ENCODE results near the gene ZNF155. TPM values are rescaled to one million over a fixed set of nuclear protein-coding genes. Genes with fewer than 3 reads are reported as not detected.

ZNF155 gene
- total RNA-seq, 2 experiments from 2014 or later = 6.7 to 7.5 TPM

DNA sequence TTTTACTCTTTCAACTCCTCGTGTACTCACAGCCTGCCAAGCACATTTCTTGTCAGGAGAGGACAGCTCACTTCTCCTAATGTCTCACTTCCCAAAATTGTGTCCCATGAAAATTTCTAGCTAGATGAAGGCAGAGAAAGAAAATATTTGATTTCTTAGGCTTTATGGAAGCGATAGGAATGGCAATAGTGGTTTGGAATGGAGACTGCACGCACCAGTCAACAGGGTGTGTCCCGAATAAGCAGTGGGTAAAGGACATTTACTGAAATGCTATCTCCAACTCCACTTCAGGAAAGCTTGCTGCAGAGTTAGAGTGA is 40.9 kb downstream of the ZNF155 start:
- peak overlapping the region; percentile 96 for H3K4me3 Mint-ChIP-seq
- H3K36me3 Mint-ChIP-seq (ENCODE audit: low read depth) = peaks cover 46% of the 10 kb centered on the region
- ChIA-PET POLR2A (interaction anchor here (1.0 kb wide), 1 partner anchor 71 kb away, joined by 4 read pairs; no protein-coding TSS in a partner anchor), CTCF (no interaction called here)
- H3K27me3 Mint-ChIP-seq = no peaks in the 10 kb centered on the region
- DNase-seq = no peak
- peaks cover 41% of the 10 kb centered on the region for H3K9me3 Mint-ChIP-seq
- peaks cover 17% of the 10 kb centered on the region for H3K4me1 Mint-ChIP-seq
- H3K27ac Mint-ChIP-seq = no peak overlapping the region

DNA sequence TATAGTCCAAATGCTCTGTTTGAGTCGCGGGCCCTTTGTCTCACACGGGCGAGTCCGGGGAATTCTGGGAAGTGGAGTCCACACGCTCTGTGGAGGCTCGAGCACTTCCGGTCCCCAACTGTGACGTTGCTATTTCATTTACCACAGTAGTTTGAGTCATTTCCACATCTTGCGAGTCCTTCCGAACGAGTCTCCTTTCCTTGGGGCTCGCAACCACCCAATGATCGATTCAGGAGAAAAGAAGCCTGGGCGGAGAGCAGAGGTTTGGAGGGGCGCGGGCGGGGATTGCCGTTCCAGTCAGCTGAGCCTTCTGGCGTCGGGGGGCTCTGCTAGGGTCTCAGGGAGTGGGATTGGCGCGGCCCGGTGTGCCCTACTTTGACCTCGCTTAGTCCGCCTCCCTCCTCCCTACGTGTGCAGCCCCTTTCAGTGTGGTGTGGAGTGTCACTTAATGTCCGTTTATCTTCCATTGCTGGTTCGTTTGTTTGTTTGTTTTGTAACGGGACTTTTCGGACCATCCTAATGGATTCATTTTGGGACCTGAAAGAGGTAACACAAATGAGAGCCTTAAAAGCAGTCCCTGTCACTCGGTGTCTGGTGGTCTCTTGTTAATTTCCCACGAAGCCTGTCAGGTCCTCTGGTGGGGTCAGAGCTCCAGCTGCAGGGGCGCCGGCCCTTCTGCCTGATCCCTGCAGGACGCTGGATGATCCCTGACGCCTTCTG is 41.4 kb downstream of the ZNF155 start, which contains the start of gene ZNF222:
TSS of gene ZNF222 (plus strand) at position 163 of the 720 bp plus-strand sequence. CDS start at position 221, 58 bp downstream.
- CTCF ChIA-PET = no interaction called here
- H3K9me3 Mint-ChIP-seq = peaks cover 42% of the 10 kb centered on the region

DNA sequence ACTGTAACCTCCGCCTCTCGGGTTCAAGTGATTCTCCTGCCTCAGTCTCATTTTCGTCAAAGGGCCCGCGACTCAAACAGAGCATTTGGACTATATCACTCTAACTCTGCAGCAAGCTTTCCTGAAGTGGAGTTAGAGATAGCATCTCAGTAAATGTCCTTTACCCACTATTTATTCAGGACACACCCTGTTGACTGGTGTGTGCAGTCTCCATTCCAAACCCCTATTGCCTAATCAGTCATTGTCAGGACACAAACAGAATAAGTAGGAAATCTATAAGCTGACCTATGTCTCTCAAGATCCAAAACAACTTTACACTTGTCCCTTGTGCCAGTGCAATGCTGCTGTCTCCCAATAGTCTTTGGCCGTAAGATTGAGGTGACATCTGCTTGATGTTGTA is 42.6 kb downstream of the ZNF155 start:
- H3K27ac Mint-ChIP-seq = no peak overlapping the region
- no peak overlapping the region for H3K4me3 Mint-ChIP-seq
- H3K36me3 Mint-ChIP-seq (ENCODE audit: low read depth) = peaks cover 60% of the 10 kb centered on the region
- POLR2A ChIA-PET = no interaction called here
- H3K4me1 Mint-ChIP-seq = peaks cover 17% of the 10 kb centered on the region
- H3K27me3 Mint-ChIP-seq = no peaks in the 10 kb centered on the region
- peaks cover 48% of the 10 kb centered on the region for H3K9me3 Mint-ChIP-seq
- DNase-seq = no peak
- CTCF ChIA-PET = no interaction called here

More for the DNA sequence above, 41.4 kb downstream of the ZNF155 start, which contains the start of gene ZNF222:
- Mint-ChIP-seq H3K27me3 (no peaks in the 10 kb centered on the region), H3K4me1 (peaks cover 17% of the 10 kb centered on the region), H3K4me3 (peak within 1 kb of the TSS; percentile 96), H3K27ac (peak within 1 kb of the TSS; percentile 64), H3K36me3 (ENCODE audit: low read depth) (peaks cover 51% of the 10 kb centered on the region)
- POLR2A ChIA-PET = interaction anchor here (1.0 kb wide), 1 partner anchor 70 kb away, joined by 4 read pairs; no protein-coding TSS in a partner anchor
- peak; percentile 84 for DNase-seq

DNA sequence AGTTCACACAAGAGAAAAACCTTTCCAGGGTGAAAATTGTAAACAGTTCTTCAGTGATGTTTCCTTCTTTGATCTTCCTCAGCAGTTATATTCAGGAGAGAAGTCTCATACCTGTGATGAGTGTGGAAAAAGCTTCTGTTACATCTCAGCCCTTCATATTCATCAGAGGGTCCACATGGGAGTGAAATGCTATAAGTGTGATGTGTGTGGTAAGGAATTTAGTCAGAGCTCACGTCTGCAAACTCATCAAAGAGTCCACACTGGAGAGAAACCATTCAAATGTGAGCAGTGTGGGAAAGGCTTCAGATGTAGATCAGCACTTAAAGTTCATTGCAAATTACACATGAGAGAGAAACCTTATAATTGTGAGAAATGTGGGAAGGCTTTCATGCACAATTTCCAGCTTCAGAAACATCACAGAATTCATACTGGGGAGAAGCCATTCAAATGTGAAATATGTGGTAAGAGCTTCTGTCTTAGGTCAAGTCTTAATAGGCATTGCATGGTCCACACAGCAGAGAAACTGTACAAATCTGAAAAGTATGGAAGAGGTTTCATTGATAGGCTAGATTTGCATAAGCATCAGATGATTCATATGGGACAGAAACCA is 48.1 kb downstream of the ZNF155 start:
- POLR2A ChIA-PET = no interaction called here

DNA sequence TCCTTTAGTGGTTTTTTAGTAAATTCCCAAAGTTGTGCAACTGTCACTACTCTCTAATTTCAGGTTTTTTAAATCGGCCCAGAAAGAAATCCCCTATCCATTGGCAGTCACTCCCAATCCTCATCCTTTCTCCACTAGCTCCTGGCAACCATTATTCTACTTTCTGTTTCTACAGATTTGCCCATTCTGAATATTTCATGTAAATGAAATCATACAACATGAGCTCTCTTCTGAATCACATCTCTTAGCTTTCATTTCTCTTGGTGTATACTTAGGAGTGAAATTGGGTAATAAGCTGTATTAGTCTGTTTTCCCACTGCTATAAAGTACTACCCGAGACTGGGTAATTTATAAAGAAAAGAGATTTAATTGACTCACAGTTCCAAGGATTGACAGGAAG is 58.2 kb downstream of the ZNF155 start:
- DNase-seq = no peak
- CTCF ChIA-PET = no interaction called here

More for the DNA sequence above, 48.1 kb downstream of the ZNF155 start:
- CTCF ChIA-PET = no interaction called here
- no peak for DNase-seq
- Mint-ChIP-seq H3K4me3 (no peak overlapping the region), H3K27ac (no peak overlapping the region), H3K4me1 (no peaks in the 10 kb centered on the region), H3K36me3 (ENCODE audit: low read depth) (peaks cover 53% of the 10 kb centered on the region), H3K9me3 (peaks cover 64% of the 10 kb centered on the region), H3K27me3 (no peaks in the 10 kb centered on the region)

More for the DNA sequence above, 58.2 kb downstream of the ZNF155 start:
- Mint-ChIP-seq H3K4me1 (no peaks in the 10 kb centered on the region), H3K4me3 (no peak overlapping the region), H3K9me3 (peaks cover 39% of the 10 kb centered on the region), H3K27ac (no peak overlapping the region), H3K36me3 (ENCODE audit: low read depth) (no peaks in the 10 kb centered on the region), H3K27me3 (peaks cover 2% of the 10 kb centered on the region)
- POLR2A ChIA-PET = no interaction called here

Other genes with a start within 250 kb of the ZNF155 start
- 10 to 100 TPM; 58.1 to 64.6 TPM for gene SMG9, start 229.2 kb upstream of the ZNF155 start, total RNA-seq
- 10 to 100 TPM; 71.7 to 72.3 TPM for gene KCNN4, start 203.2 kb upstream of the ZNF155 start, total RNA-seq
- under 1 TPM; 0.70 to 0.71 TPM for gene LYPD5, start 181.7 kb upstream of the ZNF155 start, total RNA-seq
- gene ZNF283, start 156.9 kb upstream of the ZNF155 start, total RNA-seq = 1 to 10 TPM; 6.5 to 6.8 TPM
- gene ZNF404, start 100.2 kb upstream of the ZNF155 start, total RNA-seq = 1 to 10 TPM in 1 of 2 experiments, under 1 TPM in 1; 0.80 to 1.5 TPM
- 10 to 100 TPM; 15.1 to 16.6 TPM for gene ZNF45, start 48.9 kb upstream of the ZNF155 start, total RNA-seq
- 1 to 10 TPM; 1.5 to 1.6 TPM for gene ZNF221, start 33.0 kb upstream of the ZNF155 start, total RNA-seq
- 1 to 10 TPM; 3.7 to 5.8 TPM for gene ZNF230, start 18.8 kb downstream of the ZNF155 start, total RNA-seq
- gene ZNF222, start 41.2 kb downstream of the ZNF155 start, total RNA-seq = 1 to 10 TPM; 3.3 to 4.3 TPM
- gene ZNF223, start 67.8 kb downstream of the ZNF155 start, total RNA-seq = under 1 TPM; 0.40 to 0.50 TPM
- 1 to 10 TPM; 1.6 to 1.8 TPM for gene ZNF284, start 88.0 kb downstream of the ZNF155 start, total RNA-seq
- 10 to 100 TPM; 35.4 to 37.8 TPM for gene ZNF224, start 110.2 kb downstream of the ZNF155 start, total RNA-seq
- 1 to 10 TPM; 4.5 to 4.7 TPM for gene ZNF225, start 129.2 kb downstream of the ZNF155 start, total RNA-seq
- 10 to 100 TPM; 10.3 to 12.6 TPM for gene ZNF234, start 157.4 kb downstream of the ZNF155 start, total RNA-seq
- gene ZNF226, start 180.9 kb downstream of the ZNF155 start, total RNA-seq = 10 to 100 TPM; 17.4 to 18.0 TPM
- 10 to 100 TPM; 26.9 to 27.9 TPM for gene ZNF227, start 228.3 kb downstream of the ZNF155 start, total RNA-seq

All from activated CD4-positive, alpha-beta memory T cell treated with anti-CD3 and anti-CD28 coated beads, Interleukin-2, amount 10 ng/mL, durations not matched to agents 7 days and 5 days (primary cell).